ENCODE measurements around the gene DHRS2. TPM values are rescaled to one million over a fixed set of nuclear protein-coding genes. Genes with fewer than 3 reads are reported as not detected.

Gene DHRS2
- total and polyA plus RNA-seq, 2 of the 13 experiments (the other 11 are each of a cell fraction or from before 2014, with no cell fraction given) = 1,621 to 3,021 TPM

- TF ChIP-seq, protein P1, sequence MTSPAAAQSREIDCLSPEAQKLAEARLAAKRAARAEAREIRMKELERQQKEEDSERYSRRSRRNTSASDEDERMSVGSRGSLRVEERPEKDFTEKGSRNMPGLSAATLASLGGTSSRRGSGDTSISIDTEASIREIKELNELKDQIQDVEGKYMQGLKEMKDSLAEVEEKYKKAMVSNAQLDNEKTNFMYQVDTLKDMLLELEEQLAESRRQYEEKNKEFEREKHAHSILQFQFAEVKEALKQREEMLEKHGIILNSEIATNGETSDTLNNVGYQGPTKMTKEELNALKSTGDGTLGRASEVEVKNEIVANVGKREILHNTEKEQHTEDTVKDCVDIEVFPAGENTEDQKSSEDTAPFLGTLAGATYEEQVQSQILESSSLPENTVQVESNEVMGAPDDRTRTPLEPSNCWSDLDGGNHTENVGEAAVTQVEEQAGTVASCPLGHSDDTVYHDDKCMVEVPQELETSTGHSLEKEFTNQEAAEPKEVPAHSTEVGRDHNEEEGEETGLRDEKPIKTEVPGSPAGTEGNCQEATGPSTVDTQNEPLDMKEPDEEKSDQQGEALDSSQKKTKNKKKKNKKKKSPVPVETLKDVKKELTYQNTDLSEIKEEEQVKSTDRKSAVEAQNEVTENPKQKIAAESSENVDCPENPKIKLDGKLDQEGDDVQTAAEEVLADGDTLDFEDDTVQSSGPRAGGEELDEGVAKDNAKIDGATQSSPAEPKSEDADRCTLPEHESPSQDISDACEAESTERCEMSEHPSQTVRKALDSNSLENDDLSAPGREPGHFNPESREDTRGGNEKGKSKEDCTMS (CRISPR knock-in tag; conservative IDR thresholded peaks at IDR 0.05) = no peak
- TF ChIP-seq ZNF720 (CRISPR knock-in tag; IDR thresholded peaks at IDR 0.05) = 0 out of 2 replicates have a peak, but pooled peaks have one; percentile 84
- TF ChIP-seq ZBTB14 (CRISPR knock-in tag; IDR thresholded peaks at IDR 0.05) = no peak
- no peak for TF ChIP-seq MXI1 (IDR thresholded peaks at IDR 0.05; ENCODE audit: borderline replicate concordance, low read depth, low read length)
- TF ChIP-seq ZNF414 (CRISPR knock-in tag; IDR thresholded peaks at IDR 0.05) = 0 out of 2 replicates have a peak, but pooled peaks have one; percentile 70
- no peak for TF ChIP-seq CBX1 (IDR thresholded peaks at IDR 0.05; ENCODE audit: low read depth)
- TF ChIP-seq RBM39 (IDR thresholded peaks at IDR 0.05; ENCODE audit: low read depth, low read length, poor library complexity, severe bottlenecking) = peak; percentile 28
- TF ChIP-seq, protein P2, sequence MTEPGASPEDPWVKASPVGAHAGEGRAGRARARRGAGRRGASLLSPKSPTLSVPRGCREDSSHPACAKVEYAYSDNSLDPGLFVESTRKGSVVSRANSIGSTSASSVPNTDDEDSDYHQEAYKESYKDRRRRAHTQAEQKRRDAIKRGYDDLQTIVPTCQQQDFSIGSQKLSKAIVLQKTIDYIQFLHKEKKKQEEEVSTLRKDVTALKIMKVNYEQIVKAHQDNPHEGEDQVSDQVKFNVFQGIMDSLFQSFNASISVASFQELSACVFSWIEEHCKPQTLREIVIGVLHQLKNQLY (CRISPR knock-in tag; IDR thresholded peaks at IDR 0.05) = no peak
- TF ChIP-seq SOX5 (CRISPR knock-in tag; IDR thresholded peaks at IDR 0.05; ENCODE audit: borderline replicate concordance) = no peak
- TF ChIP-seq DR1 (CRISPR knock-in tag; IDR thresholded peaks at IDR 0.05) = 0 out of 2 replicates have a peak, but pooled peaks have one; percentile 58
- 0 out of 2 replicates have a peak, but pooled peaks have one; percentile 32 for TF ChIP-seq ZNF276 (CRISPR knock-in tag; IDR thresholded peaks at IDR 0.05; ENCODE audit: low read depth)
- no peak for TF ChIP-seq ELF4 (CRISPR knock-in tag; IDR thresholded peaks at IDR 0.05; ENCODE audit: borderline replicate concordance)
- TF ChIP-seq MTF1 (CRISPR knock-in tag; IDR thresholded peaks at IDR 0.05) = peak; percentile 56; the same call in 1 of the 2 replicates
- no peak for TF ChIP-seq KDM6A (CRISPR knock-in tag; IDR thresholded peaks at IDR 0.05; ENCODE audit: low read depth)
- TF ChIP-seq ZFX (CRISPR knock-in tag; IDR thresholded peaks at IDR 0.05; ENCODE audit: low read depth) = no peak; the same call in 1 of the 2 replicates
- peak; percentile 51; the same call in 1 of the 2 replicates for TF ChIP-seq HOXA3 (CRISPR knock-in tag; IDR thresholded peaks at IDR 0.05)
- no peak for TF ChIP-seq ATF2 (CRISPR knock-in tag; IDR thresholded peaks at IDR 0.05)
- TF ChIP-seq, protein P3, sequence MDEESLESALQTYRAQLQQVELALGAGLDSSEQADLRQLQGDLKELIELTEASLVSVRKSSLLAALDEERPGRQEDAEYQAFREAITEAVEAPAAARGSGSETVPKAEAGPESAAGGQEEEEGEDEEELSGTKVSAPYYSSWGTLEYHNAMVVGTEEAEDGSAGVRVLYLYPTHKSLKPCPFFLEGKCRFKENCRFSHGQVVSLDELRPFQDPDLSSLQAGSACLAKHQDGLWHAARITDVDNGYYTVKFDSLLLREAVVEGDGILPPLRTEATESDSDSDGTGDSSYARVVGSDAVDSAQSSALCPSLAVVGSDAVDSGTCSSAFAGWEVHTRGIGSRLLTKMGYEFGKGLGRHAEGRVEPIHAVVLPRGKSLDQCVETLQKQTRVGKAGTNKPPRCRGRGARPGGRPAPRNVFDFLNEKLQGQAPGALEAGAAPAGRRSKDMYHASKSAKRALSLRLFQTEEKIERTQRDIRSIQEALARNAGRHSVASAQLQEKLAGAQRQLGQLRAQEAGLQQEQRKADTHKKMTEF (CRISPR knock-in tag; IDR thresholded peaks at IDR 0.05) = 0 out of 2 replicates have a peak, but pooled peaks have one; percentile 16
- no peak for TF ChIP-seq ZNF878 (CRISPR knock-in tag; IDR thresholded peaks at IDR 0.05)
Measured at GRCh38 chr14:23645812-23646647, 9.9 kb downstream of the DHRS2 start (continued).

Data from HepG2 (cell line).